GM19238 (cell line): Measurements from ENCODE around the gene GDPD1.
"Not testable (repeated sequence)": the region's sequence is repeated elsewhere in the genome, so short reads cannot be mapped to it uniquely, and the experiment has no call there.

Experiments
- DNase-seq: peaks from one replicate; pipeline ENCODE4 v3.0.0; 2011; ENCODE audit warnings: low spot score; ENCODE audit not compliant: insufficient read length

The GDPD1 gene

GRCh38 chr17:59220328-59221158 is at the start of gene GDPD1:
Gene GDPD1, plus strand, starts transcription at chr17:59220511. Its CDS starts 99 bp downstream, at chr17:59220610.
- DNase-seq = peak; percentile 80

DNA sequence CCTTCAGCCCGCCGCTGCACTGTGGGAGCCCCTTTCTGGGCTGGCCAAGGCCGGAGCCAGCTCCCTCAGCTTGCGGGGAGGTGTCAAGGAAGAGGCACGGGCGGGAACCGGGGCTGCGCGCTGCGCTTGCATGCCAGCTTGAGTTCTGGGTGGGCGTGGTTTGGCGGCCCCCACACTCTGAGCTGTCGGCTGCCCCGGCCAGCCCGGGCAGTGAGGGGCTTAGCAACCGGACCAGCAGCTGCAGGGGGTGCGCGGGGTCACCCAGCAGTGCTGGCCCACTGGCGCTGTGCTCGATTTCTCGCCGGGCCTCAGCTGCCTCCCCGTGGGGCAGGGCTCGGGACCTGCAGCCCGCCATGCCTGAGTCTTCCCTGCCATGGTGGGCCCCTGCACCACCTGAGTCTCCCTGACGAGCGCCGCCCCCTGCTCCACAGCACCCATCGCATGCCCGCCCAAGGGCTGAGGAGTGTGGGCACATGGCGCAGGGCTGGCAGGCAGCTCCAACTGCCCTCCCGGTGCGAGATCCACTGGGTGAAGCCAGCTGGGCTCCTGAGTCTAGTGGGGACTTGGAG is 47.8 kb upstream of the GDPD1 start:
- DNase-seq = no peak

- no peak for DNase-seq
These were observed 45.6 kb upstream of the GDPD1 start for GRCh38 chr17:59174671-59175070.

DNA sequence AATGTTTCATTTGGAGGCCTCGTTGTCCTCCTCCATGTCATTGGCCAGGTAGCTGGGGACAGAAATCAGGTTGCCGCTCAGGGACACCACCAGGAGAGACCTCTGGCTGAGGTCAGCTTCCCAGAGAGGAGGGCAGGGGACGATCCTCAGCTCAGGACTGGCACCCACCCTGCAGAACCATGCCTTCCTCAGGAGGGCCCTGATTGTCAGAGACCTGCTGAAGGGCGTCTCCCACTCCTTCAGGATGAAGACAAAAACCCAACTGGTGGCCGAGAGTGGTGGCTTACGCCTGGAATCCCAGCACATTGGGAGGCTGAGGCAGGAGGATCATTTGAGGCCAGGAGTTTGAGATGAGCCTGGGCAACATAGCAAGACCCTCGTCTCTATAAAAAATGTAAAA is 45.2 kb upstream of the GDPD1 start:
- DNase-seq = no peak

DNA sequence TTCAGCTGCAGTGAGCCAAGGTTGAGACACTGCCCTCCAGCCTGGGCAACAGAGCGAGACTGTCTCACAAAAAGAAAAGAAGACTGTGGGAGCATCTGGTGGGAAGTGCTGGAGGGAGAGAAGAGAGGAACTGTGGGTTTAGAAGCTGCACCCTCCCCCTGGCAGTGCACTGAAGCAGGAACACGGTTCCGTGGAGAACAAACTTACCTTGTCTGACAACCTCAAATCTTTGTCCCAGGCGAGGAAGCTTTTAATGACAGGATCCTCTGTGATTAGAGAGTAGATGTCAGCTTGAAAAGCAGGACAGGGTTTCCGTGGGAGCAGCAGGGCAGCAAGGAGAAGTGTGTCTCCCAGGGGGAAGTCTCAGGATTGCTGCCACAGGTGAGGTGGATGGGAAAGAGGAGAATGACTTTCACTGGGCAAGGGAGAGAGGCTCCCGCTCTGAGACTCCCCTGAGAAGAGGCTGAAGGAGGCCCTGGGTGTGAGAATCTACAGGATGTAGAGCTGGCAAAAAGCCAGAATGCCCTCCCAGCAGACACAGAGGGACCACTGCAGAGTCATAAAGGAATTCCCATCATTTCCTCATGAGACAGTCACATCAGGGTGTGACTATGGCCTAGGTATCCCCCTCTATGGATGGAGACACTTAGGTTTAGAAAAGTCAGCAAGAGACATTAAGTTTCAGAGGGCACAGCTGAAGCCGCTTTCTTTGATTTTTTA is 41.9 kb upstream of the GDPD1 start:
- DNase-seq = no peak

- DNase-seq = not testable (repeated sequence)
These were observed 40.7 kb upstream of the GDPD1 start for GRCh38 chr17:59179601-59180000.

GRCh38 chr17:59180626-59181025 is 39.7 kb upstream of the GDPD1 start:
- DNase-seq = no peak

GRCh38 chr17:59181481-59181880 is 38.8 kb upstream of the GDPD1 start:
- no peak for DNase-seq

DNA sequence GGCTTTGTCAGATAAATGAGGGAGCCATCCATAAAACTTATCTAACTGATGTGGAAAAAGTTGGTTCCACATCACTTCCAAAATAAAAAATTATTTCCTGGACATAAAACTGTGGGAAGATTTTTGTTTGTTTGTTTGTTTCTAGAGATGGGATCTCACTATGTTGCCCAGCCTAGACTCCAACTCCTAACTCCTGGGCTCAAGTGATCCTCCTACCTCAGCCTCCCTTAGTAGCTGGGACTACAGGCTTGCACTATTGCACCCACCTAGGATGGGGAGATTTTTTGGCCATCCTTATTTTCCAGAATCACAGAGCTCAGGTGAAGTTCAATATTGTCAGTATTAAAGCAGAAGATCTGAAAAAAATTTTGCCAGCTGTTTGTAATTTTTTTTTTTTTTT is 34.3 kb upstream of the GDPD1 start:
- no peak for DNase-seq

- DNase-seq = no peak
These were observed 33.5 kb upstream of the GDPD1 start for GRCh38 chr17:59186850-59187249.

- DNase-seq = no peak
These were observed 29.5 kb upstream of the GDPD1 start for GRCh38 chr17:59190806-59191205.

GRCh38 chr17:59193336-59193862 is 26.9 kb upstream of the GDPD1 start:
- DNase-seq = no peak

- no peak for DNase-seq
These were observed 20.9 kb upstream of the GDPD1 start for GRCh38 chr17:59199398-59199797.

DNA sequence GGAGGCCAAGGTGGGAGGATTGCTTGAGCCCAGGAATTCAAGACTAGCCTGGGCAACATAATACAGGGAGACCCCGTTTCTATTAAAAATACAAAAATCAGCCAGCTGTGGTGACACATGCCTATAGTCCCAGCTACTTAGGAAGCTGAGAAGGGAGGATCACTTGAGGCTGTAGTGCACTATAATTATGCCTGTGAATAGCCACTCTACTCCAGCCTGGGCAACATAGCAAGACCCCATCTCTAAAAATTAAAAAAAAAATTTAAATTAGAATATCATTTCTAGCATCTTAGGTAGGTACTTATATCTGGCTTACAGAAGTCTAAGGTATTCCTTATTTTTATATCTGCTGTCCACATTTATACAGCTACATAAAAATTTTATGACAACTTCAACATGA is 18.0 kb upstream of the GDPD1 start:
- no peak for DNase-seq

DNA sequence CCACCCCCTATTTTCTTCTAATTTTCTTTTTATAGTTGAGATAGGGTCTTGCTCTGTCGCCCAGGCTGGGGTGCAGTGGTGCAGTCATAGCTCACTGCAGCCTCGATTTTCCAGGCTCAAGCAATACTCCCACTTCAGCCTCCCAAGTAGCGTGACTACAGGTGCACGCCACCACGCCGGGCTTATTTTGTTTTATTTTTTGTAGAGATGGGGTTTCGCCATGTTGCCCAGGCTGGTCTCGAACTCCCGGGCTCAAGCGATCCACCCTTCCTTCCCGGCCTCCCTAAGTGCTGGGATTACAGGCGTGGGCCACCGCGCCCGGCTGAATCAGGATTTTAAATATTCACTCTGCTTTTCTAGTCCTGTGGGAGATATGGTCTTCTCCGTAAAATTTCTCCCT is 941 bp upstream of the GDPD1 start:
- no peak for DNase-seq

- no peak for DNase-seq
These were observed 351 bp upstream of the GDPD1 start for GRCh38 chr17:59219992-59220327.

DNA sequence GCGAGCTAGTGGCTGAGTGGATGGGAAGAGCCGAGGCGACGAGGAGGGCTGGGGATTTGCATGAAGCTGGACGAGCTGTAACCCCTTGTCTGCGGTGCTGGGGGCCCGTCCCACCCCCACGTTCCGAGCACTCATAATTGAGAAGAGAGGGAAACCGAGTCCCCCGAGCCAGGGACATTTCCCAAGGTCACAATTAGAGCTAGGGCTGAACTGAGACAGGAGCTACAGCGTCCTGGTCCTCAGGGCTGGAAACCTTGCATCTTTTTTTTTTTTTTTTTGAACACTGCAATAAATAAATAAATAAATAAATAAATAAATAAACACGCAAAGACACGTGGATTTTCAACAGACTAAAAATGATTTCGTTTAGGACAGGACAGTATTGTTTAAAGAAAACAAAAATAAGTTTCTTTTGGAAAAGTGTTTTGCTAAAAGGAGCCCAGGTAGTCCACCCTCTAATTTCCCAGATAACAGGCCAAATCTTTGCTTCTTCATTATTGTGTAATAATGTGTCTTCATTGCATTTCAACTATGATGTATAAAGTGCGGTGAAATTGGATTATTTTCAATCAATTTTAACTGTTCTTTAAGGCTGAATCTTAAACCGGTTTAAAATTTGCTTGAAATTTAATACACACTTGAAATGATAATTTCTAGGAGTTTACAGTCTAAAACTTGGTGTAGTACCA is 992 bp downstream of the GDPD1 start:
- DNase-seq = no peak

DNA sequence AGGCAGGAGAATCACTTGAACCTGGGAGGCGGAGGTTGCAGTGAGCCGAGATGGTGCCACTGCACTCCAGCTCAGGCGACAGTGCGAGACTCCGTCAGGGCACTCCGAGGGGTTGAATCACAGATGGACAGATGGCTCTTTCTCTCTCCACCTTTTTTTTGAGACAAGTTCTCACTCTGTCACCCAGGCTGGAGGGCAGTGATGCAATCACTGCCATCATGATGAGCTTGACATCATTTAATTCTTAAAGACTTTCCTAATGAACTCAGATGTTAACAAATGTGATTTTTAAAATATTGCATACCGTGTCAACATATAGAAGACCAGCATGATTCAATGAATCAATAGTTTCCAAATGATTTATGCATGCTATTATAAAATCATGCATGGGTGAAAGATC is 3.5 kb downstream of the GDPD1 start:
- DNase-seq = no peak

- DNase-seq = not testable (repeated sequence)
These were observed 8.3 kb downstream of the GDPD1 start for GRCh38 chr17:59228588-59228987.

DNA sequence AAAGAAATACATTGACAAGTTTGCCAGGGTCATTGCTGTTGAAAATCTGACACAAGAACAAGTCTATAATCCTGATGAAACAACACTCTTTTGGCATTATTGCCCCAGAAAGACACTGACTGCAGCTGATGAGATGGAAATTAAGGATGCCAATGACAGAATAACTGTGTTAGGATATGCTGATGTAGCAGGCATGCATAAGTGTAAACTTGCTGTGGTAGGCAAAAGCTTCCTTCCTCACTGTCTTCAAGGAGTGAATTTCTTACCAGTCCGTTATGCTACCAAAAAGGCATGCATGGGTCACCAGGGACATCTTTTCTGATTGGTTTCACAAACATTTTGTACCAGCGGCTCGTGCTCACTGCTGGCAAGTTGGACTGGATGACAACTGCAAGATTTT is 10.5 kb downstream of the GDPD1 start:
- no peak for DNase-seq

GRCh38 chr17:59234631-59235030 is 14.3 kb downstream of the GDPD1 start:
- DNase-seq = no peak

- no peak for DNase-seq
These were observed 18.6 kb downstream of the GDPD1 start for GRCh38 chr17:59238906-59239305.
